HepG2 (cell line): Measurements from ENCODE around the gene CD81. TPM values are rescaled to one million over a fixed set of nuclear protein-coding genes. Genes with fewer than 3 reads are reported as not detected.
A peak's percentile ranks its signal among the peaks of the same experiment; 100 is the strongest.

Experiments used
- AHDC1 ChIP-seq: sonication (generic); formaldehyde crosslinking; IDR thresholded peaks from 2 replicates; pipeline ENCODE4 v1.5.1; 2020; ENCODE audit warnings: mild to moderate bottlenecking, missing genetic modification reagents, borderline replicate concordance
- ATF4 ChIP-seq, 2 experiments: fragments of 450-650 bp in 1 of 2; sonication (generic) in 1 of 2; formaldehyde crosslinking; IDR thresholded peaks; 2 replicates each; pipeline versions ENCODE4 v1.5.0 to v1.8.0; 2020 to 2022; ENCODE audit warnings: mild to moderate bottlenecking in 1 of 2, missing genetic modification reagents in 1 of 2
- ELF4 ChIP-seq: sonication (generic); formaldehyde crosslinking; IDR thresholded peaks from 2 replicates; pipeline ENCODE4 v1.5.0; 2020; ENCODE audit warnings: missing genetic modification reagents, mild to moderate bottlenecking, moderate library complexity, borderline replicate concordance
- HOXA7 ChIP-seq: sonication (generic); formaldehyde crosslinking; IDR thresholded peaks from 2 replicates; pipeline ENCODE4 v1.8.1; 2022; ENCODE audit warnings: mild to moderate bottlenecking, missing genetic modification reagents, moderate library complexity
- JDP2 ChIP-seq: sonication (generic); formaldehyde crosslinking; IDR thresholded peaks from 2 replicates; pipeline ENCODE4 v1.8.1; 2022; ENCODE audit warnings: missing genetic modification reagents, borderline replicate concordance
- KAT8 ChIP-seq: IDR thresholded peaks from 2 replicates; pipeline ENCODE4 v1.6.1; 2016; ENCODE audit warnings: missing genetic modification reagents, missing compliant biosample characterization
- KDM6A ChIP-seq: IDR thresholded peaks from 2 replicates; pipeline ENCODE4 v1.6.1; 2016; ENCODE audit warnings: low read depth
- MED1 ChIP-seq: sonication (generic); formaldehyde crosslinking; IDR thresholded peaks from 2 replicates; pipeline ENCODE4 v1.4.0; 2020; ENCODE audit warnings: missing genetic modification reagents
- NFIB ChIP-seq: sonication (generic); formaldehyde crosslinking; IDR thresholded peaks from 2 replicates; pipeline ENCODE4 v1.9.0; 2021; ENCODE audit warnings: missing genetic modification reagents, mild to moderate bottlenecking, borderline replicate concordance
- POGK ChIP-seq: sonication (generic); formaldehyde crosslinking; conservative IDR thresholded peaks from 2 replicates; pipeline ENCODE4 v1.8.0; 2022; ENCODE audit warnings: mild to moderate bottlenecking, moderate library complexity, missing genetic modification reagents
- RBM22 ChIP-seq: fragments of 200-400 bp; formaldehyde crosslinking; optimal IDR thresholded peaks from 2 replicates; pipeline ENCODE3; 2017; ENCODE audit warnings: mild to moderate bottlenecking, low read length, moderate library complexity
- RFXAP ChIP-seq: sonication (generic); formaldehyde crosslinking; IDR thresholded peaks from 2 replicates; pipeline ENCODE4 v1.4.0; 2020; ENCODE audit warnings: missing genetic modification reagents, borderline replicate concordance
- TBX3 ChIP-seq: fragments of 450-650 bp; IDR thresholded peaks from 2 replicates; pipeline ENCODE4 v1.6.1; 2017; ENCODE audit warnings: antibody characterized with exemption, mild to moderate bottlenecking, inconsistent platforms, borderline replicate concordance
- THAP8 ChIP-seq: sonication (generic); formaldehyde crosslinking; IDR thresholded peaks from 2 replicates; pipeline ENCODE4 v1.5.1; 2020; ENCODE audit warnings: missing genetic modification reagents, mild to moderate bottlenecking, borderline replicate concordance
- ZKSCAN1 ChIP-seq: fragments of 150-350 bp; IDR thresholded peaks from 2 replicates; pipeline ENCODE4 v1.6.1; 2014; ENCODE audit warnings: low read length
- ZNF12 ChIP-seq: sonication (generic); formaldehyde crosslinking; IDR thresholded peaks from 2 replicates; pipeline ENCODE4 v1.5.0; 2020; ENCODE audit warnings: missing genetic modification reagents
- ZNF317 ChIP-seq: sonication (generic); formaldehyde crosslinking; IDR thresholded peaks from 2 replicates; pipeline ENCODE4 v1.5.0; 2020; ENCODE audit warnings: mild to moderate bottlenecking, missing genetic modification reagents
- ZNF451 ChIP-seq: sonication (generic); formaldehyde crosslinking; IDR thresholded peaks from 2 replicates; pipeline ENCODE4 v1.5.0; 2020; ENCODE audit warnings: mild to moderate bottlenecking, missing genetic modification reagents
- ZNF589 ChIP-seq: sonication (generic); formaldehyde crosslinking; conservative IDR thresholded peaks from 2 replicates; pipeline ENCODE4 v1.8.0; 2022; ENCODE audit warnings: mild to moderate bottlenecking, moderate library complexity, missing genetic modification reagents
- polyA plus RNA-seq, 8 experiments: library from polyadenylated mRNA; depleted of rRNA in 3 of 8; stranded (reverse) in 7 of 8; unstranded in 1 of 8; fragments of >200 nt; fragmentation: Illumina TruSeq in 4 of 8; extraction: Trizol in 4 of 8; gene quantifications; 2 replicates each; pipeline versions ENCODE4 v1.2.1 to v1.2.3, GENCODE V29; 2011 to 2016; ENCODE audit warnings: low read depth in 4 of 8, missing spikeins in 1 of 8, mixed read lengths in 1 of 8; ENCODE audit not compliant: insufficient read depth in 1 of 8
- total RNA-seq, 5 experiments: library from RNA; depleted of rRNA; stranded (reverse); fragments of >200 nt; fragmentation: Illumina TruSeq; extraction: Trizol; gene quantifications; 2 replicates each; pipeline ENCODE4 v1.2.3, GENCODE V29; 2016; ENCODE audit warnings: low read depth in 1 of 5

The CD81 gene
- total and polyA plus RNA-seq, 2 of the 13 experiments (the other 11 are each of a cell fraction or from before 2014, with no cell fraction given): not detected

GRCh38 chr11:2409611-2410468 lies 32.7 kb downstream of the CD81 start (continued):
- TF ChIP-seq ZNF317: no peak
- no peak for TF ChIP-seq ZNF12 (CRISPR knock-in tag)
- TF ChIP-seq ZNF451 (CRISPR knock-in tag): no peak
- TF ChIP-seq THAP8 (CRISPR knock-in tag): no peak
- peak; percentile 93 for TF ChIP-seq MED1 (CRISPR knock-in tag)
- no peak for TF ChIP-seq ZNF589 (CRISPR knock-in tag)
- no peak for TF ChIP-seq RBM22
- no peak for TF ChIP-seq ELF4 (CRISPR knock-in tag)
- TF ChIP-seq KDM6A (CRISPR knock-in tag): no peak
- no peak for TF ChIP-seq JDP2 (CRISPR knock-in tag)
- no peak for TF ChIP-seq NFIB (CRISPR knock-in tag)
- TF ChIP-seq ATF4 (CRISPR knock-in tag; IDR thresholded peaks at IDR 0.05): no peak
- TF ChIP-seq ZKSCAN1: no peak
- TF ChIP-seq POGK (CRISPR knock-in tag): peak; percentile 73; the same call in 1 of the 2 replicates
- TF ChIP-seq HOXA7: no peak
- TF ChIP-seq KAT8: peak; percentile 47; the same call in 1 of the 2 replicates
- TF ChIP-seq AHDC1 (CRISPR knock-in tag): no peak
- TF ChIP-seq RFXAP: no peak
- TF ChIP-seq TBX3: no peak
